MM.1S (cell line): Measurements from ENCODE around the gene SLITRK6.
"Not testable (repeated sequence)": the region's sequence is repeated elsewhere in the genome, so short reads cannot be mapped to it uniquely, and the experiment has no call there.

Experiments used
- EZH2 ChIP-seq: fragments of 300-600 bp; sonication (generic); optimal IDR thresholded peaks from 2 replicates; pipeline ENCODE3; 2017; ENCODE audit warnings: low read depth, mild to moderate bottlenecking, antibody characterized with exemption, low read length, mixed read lengths
- TF ChIP-seq, protein P1 (sequence below): fragments of 300-600 bp; sonication (generic); IDR thresholded peaks from 2 replicates; pipeline ENCODE4 v1.5.1; 2016; ENCODE audit warnings: antibody characterized with exemption, low read length, mixed read lengths

- TF ChIP-seq, protein P1, sequence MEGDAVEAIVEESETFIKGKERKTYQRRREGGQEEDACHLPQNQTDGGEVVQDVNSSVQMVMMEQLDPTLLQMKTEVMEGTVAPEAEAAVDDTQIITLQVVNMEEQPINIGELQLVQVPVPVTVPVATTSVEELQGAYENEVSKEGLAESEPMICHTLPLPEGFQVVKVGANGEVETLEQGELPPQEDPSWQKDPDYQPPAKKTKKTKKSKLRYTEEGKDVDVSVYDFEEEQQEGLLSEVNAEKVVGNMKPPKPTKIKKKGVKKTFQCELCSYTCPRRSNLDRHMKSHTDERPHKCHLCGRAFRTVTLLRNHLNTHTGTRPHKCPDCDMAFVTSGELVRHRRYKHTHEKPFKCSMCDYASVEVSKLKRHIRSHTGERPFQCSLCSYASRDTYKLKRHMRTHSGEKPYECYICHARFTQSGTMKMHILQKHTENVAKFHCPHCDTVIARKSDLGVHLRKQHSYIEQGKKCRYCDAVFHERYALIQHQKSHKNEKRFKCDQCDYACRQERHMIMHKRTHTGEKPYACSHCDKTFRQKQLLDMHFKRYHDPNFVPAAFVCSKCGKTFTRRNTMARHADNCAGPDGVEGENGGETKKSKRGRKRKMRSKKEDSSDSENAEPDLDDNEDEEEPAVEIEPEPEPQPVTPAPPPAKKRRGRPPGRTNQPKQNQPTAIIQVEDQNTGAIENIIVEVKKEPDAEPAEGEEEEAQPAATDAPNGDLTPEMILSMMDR = not testable (repeated sequence)
- TF ChIP-seq EZH2 = not testable (repeated sequence)
These were observed 55.9 kb downstream of the SLITRK6 start for GRCh38 chr13:85743201-85743770.
